Measurements from ENCODE around the gene ADPRS. TPM values are rescaled to one million over a fixed set of nuclear protein-coding genes. Genes with fewer than 3 reads are reported as not detected.

The ADPRS gene
- total RNA-seq, 4 donors from 2014 or later: 23.8 to 43.4 (median 32.6) TPM

GRCh38 chr1:36091141-36091540 lies 2.4 kb downstream of the ADPRS start:
- Histone ChIP-seq H3K4me3 (no peak overlapping the region), H3K36me3 (peaks cover 0 to 56% of the 10 kb centered on the region in 2 donors), H3K4me1 (peaks cover 0 to 69% (median 15%) of the 10 kb centered on the region in 3 donors), H3K27me3 (peaks cover 9% of the 10 kb centered on the region), H3K9me3 (no peaks in the 10 kb centered on the region), H3K27ac (no peak overlapping the region)
- no peak for ATAC-seq
- WGBS, 2 donors (ENCODE audit: low coverage in 1 of 2): 77% methylated on average over 3 of the region's 4 CpGs; no CpG with 5 or more reads in 1 of the 2 donors
- TF ChIP-seq EP300 (IDR thresholded peaks at IDR 0.05) (no peak), POLR2A (IDR thresholded peaks at IDR 0.05) (no peak), CTCF (IDR thresholded peaks at IDR 0.05) (no peak), POLR2AphosphoS5 (IDR thresholded peaks at IDR 0.05) (no peak)

GRCh38 chr1:36091698-36092097 lies 3.0 kb downstream of the ADPRS start:
- Histone ChIP-seq H3K36me3 (peaks cover 0 to 59% of the 10 kb centered on the region in 2 donors), H3K27me3 (peaks cover 6% of the 10 kb centered on the region), H3K4me1 (peaks cover 0 to 69% (median 15%) of the 10 kb centered on the region in 3 donors), H3K9me3 (no peaks in the 10 kb centered on the region), H3K27ac (no peak overlapping the region), H3K4me3 (no peak overlapping the region)
- no peak for ATAC-seq
- WGBS, 2 donors (ENCODE audit: low coverage in 1 of 2): 80 to 90% methylated on average over 1 to 2 of the region's 13 CpGs
- TF ChIP-seq POLR2A (IDR thresholded peaks at IDR 0.05) (no peak), POLR2AphosphoS5 (IDR thresholded peaks at IDR 0.05) (no peak), EP300 (IDR thresholded peaks at IDR 0.05) (no peak), CTCF (IDR thresholded peaks at IDR 0.05) (no peak)

GRCh38 chr1:36092166-36092797 lies 3.6 kb downstream of the ADPRS start:
- Histone ChIP-seq H3K36me3 (peaks cover 0 to 62% of the 10 kb centered on the region in 2 donors), H3K27me3 (peaks cover under 1% of the 10 kb centered on the region), H3K9me3 (no peaks in the 10 kb centered on the region), H3K4me1 (peaks cover 0 to 69% (median 15%) of the 10 kb centered on the region in 3 donors), H3K4me3 (no peak overlapping the region), H3K27ac (no peak overlapping the region)
- WGBS, 2 donors (ENCODE audit: low coverage in 1 of 2): 88% methylated on average over 4 of the region's 17 CpGs; no CpG with 5 or more reads in 1 of the 2 donors
- TF ChIP-seq EP300 (IDR thresholded peaks at IDR 0.05) (no peak), POLR2A (IDR thresholded peaks at IDR 0.05) (no peak), CTCF (IDR thresholded peaks at IDR 0.05) (no peak), POLR2AphosphoS5 (IDR thresholded peaks at IDR 0.05) (no peak)
- ATAC-seq: no peak

- peaks cover 0 to 67% of the 10 kb centered on the region in 2 donors for H3K36me3 ChIP-seq
- no peaks in the 10 kb centered on the region for H3K9me3 ChIP-seq
- no peak for ATAC-seq
- TF ChIP-seq EP300 (IDR thresholded peaks at IDR 0.05): no peak
- TF ChIP-seq POLR2A (IDR thresholded peaks at IDR 0.05): no peak
- no peak for TF ChIP-seq CTCF (IDR thresholded peaks at IDR 0.05)
- TF ChIP-seq POLR2AphosphoS5 (IDR thresholded peaks at IDR 0.05): no peak
- peak overlapping the region in 1 of 4 donors; percentile 33 for H3K27ac ChIP-seq
- no peak overlapping the region for H3K4me3 ChIP-seq
- no peaks in the 10 kb centered on the region for H3K27me3 ChIP-seq
- 80% methylated on average over 1 of the region's 9 CpGs; no CpG with 5 or more reads in 1 of the 2 donors for WGBS, 2 donors (ENCODE audit: low coverage in 1 of 2)
- H3K4me1 ChIP-seq: peaks cover 0 to 68% (median 15%) of the 10 kb centered on the region in 3 donors
These were observed 4.1 kb downstream of the ADPRS start for GRCh38 chr1:36092798-36093185.

GRCh38 chr1:36093226-36093625 lies 4.5 kb downstream of the ADPRS start:
- Histone ChIP-seq H3K9me3 (no peaks in the 10 kb centered on the region), H3K27me3 (no peaks in the 10 kb centered on the region), H3K36me3 (peaks cover 0 to 70% of the 10 kb centered on the region in 2 donors), H3K27ac (peak overlapping the region in 2 of 4 donors; percentile 4 to 33), H3K4me1 (peaks cover 0 to 64% (median 12%) of the 10 kb centered on the region in 3 donors), H3K4me3 (no peak overlapping the region)
- WGBS, 2 donors (ENCODE audit: low coverage in 1 of 2): no CpG with 5 or more reads among the region's 7 CpGs
- no peak for ATAC-seq
- TF ChIP-seq POLR2A (IDR thresholded peaks at IDR 0.05): no peak

All from gastroesophageal sphincter (tissue), 4 donors.